Measurements from ENCODE around the gene CACNA2D4.

Gene CACNA2D4

GRCh38 chr12:1800401-1801302, 117.8 kb downstream of the CACNA2D4 start:
- DNase-seq (ENCODE audit: low spot score), result no peak

GRCh38 chr12:1799882-1800400, 118.5 kb downstream of the CACNA2D4 start:
- no peak for DNase-seq (ENCODE audit: low spot score)

- DNase-seq (ENCODE audit: low spot score), result no peak
Observed at GRCh38 chr12:1799051-1799881, 119.2 kb downstream of the CACNA2D4 start.

GRCh38 chr12:1798641-1799020, 119.8 kb downstream of the CACNA2D4 start:
- DNase-seq (ENCODE audit: low spot score), result no peak

GRCh38 chr12:1797991-1798640, 120.3 kb downstream of the CACNA2D4 start:
- DNase-seq (ENCODE audit: low spot score), result no peak

- no peak for DNase-seq (ENCODE audit: low spot score)
Observed at GRCh38 chr12:1797011-1797901, 121.2 kb downstream of the CACNA2D4 start.

GRCh38 chr12:1796515-1797010, 121.9 kb downstream of the CACNA2D4 start:
- DNase-seq (ENCODE audit: low spot score), result no peak

- DNase-seq (ENCODE audit: low spot score), result peak; percentile 91
Observed at GRCh38 chr12:1795785-1796514, 122.5 kb downstream of the CACNA2D4 start.

GRCh38 chr12:1795221-1795784, 123.1 kb downstream of the CACNA2D4 start:
- no peak for DNase-seq (ENCODE audit: low spot score)

- DNase-seq (ENCODE audit: low spot score), result no peak
Observed at GRCh38 chr12:1794440-1795090, 123.9 kb downstream of the CACNA2D4 start.

- DNase-seq (ENCODE audit: low spot score), result no peak
Observed at GRCh38 chr12:1793426-1794210, 124.8 kb downstream of the CACNA2D4 start.

GRCh38 chr12:1792406-1792805, 126.0 kb downstream of the CACNA2D4 start:
- DNase-seq (ENCODE audit: low spot score), result no peak

- DNase-seq (ENCODE audit: low spot score), result peak; percentile 75
Observed at GRCh38 chr12:1791104-1791841, 127.2 kb downstream of the CACNA2D4 start.

- no peak for DNase-seq (ENCODE audit: low spot score)
Observed at GRCh38 chr12:1790444-1790843, 128.0 kb downstream of the CACNA2D4 start.

GRCh38 chr12:1787714-1788113, 130.7 kb downstream of the CACNA2D4 start:
- no peak for DNase-seq (ENCODE audit: low spot score)

GRCh38 chr12:1782215-1782614, 136.2 kb downstream of the CACNA2D4 start:
- DNase-seq (ENCODE audit: low spot score), result no peak

GRCh38 chr12:1781772-1782171, 136.7 kb downstream of the CACNA2D4 start:
- DNase-seq (ENCODE audit: low spot score), result no peak

- DNase-seq (ENCODE audit: low spot score), result peak; percentile 87
Observed at GRCh38 chr12:1779783-1780182, 138.7 kb downstream of the CACNA2D4 start.
